Smooth muscle cell (in vitro differentiated cells): Measurements from ENCODE around the gene NAPEPLD. TPM values are rescaled to one million over a fixed set of nuclear protein-coding genes. Genes with fewer than 3 reads are reported as not detected.

Source experiments
- DNase-seq: peaks from one replicate; lab custom pipeline; 2025; ENCODE audit not compliant: unreplicated experiment; lab: John Stamatoyannopoulos, UW
- H2AFZ ChIP-seq: fragments of 200-600 bp; sonication (generic); 2 replicates; pipeline ENCODE4 v1.6.0; 2016; ENCODE audit warnings: antibody characterized with exemption, low read depth, mild to moderate bottlenecking
- H3F3A ChIP-seq: fragments of 200-600 bp; sonication (generic); 2 replicates; pipeline ENCODE4 v1.6.0; 2017; ENCODE audit warnings: antibody characterized with exemption, low read depth
- H3K27ac ChIP-seq: fragments of 200-600 bp; sonication (generic); 2 replicates; pipeline ENCODE4 v1.5.1; 2016; ENCODE audit warnings: low read depth, mild to moderate bottlenecking
- H3K27me3 ChIP-seq: fragments of 200-600 bp; sonication (generic); 2 replicates; pipeline ENCODE4 v1.6.1; 2016; ENCODE audit warnings: low read depth, mild to moderate bottlenecking
- H3K36me3 ChIP-seq: fragments of 200-600 bp; sonication (generic); 2 replicates; pipeline ENCODE4 v1.5.1; 2016; ENCODE audit warnings: low read depth
- H3K4me1 ChIP-seq: fragments of 200-600 bp; sonication (generic); 2 replicates; pipeline ENCODE4 v1.5.1; 2016; ENCODE audit warnings: low read depth
- H3K4me2 ChIP-seq: fragments of 200-600 bp; sonication (generic); 2 replicates; pipeline ENCODE4 v1.6.0; 2016; ENCODE audit warnings: mild to moderate bottlenecking
- H3K4me3 ChIP-seq: fragments of 200-600 bp; sonication (generic); 2 replicates; pipeline ENCODE4 v1.5.1; 2016; ENCODE audit warnings: mild to moderate bottlenecking
- H3K79me2 ChIP-seq: fragments of 200-600 bp; sonication (generic); 2 replicates; pipeline ENCODE4 v1.6.0; 2016; ENCODE audit warnings: low read depth, mild to moderate bottlenecking
- H3K9ac ChIP-seq: fragments of 200-600 bp; sonication (generic); 2 replicates; pipeline ENCODE4 v1.6.0; 2016; ENCODE audit warnings: low read depth
- H3K9me3 ChIP-seq: fragments of 200-600 bp; sonication (generic); replicated peaks from 2 replicates; pipeline ENCODE4 v1.5.1; 2016; ENCODE audit warnings: low read depth
- H4K20me1 ChIP-seq: fragments of 200-600 bp; sonication (generic); 2 replicates; pipeline ENCODE4 v1.6.0; 2016; ENCODE audit warnings: low read depth
- WGBS: methylation state at CpG from one replicate; pipeline ENCODE4 v1.1.7; 2016; ENCODE audit warnings: low lambda C conversion rate; 5-methylcytosine and 5-hydroxymethylcytosine counted together
- polyA plus RNA-seq: library from polyadenylated mRNA; unstranded; fragments of >200 nt; fragmentation: Nextera tagmentation; extraction: Ambion mirVana; gene quantifications from 2 replicates; pipeline ENCODE4 v1.2.1, GENCODE V29; 2016
- total RNA-seq: library from RNA; depleted of rRNA; stranded (reverse); fragments of >200 nt; gene quantifications from 2 replicates; pipeline ENCODE4 v1.2.3, GENCODE V29; 2014
- TF ChIP-seq, protein P1 (sequence below): fragments of 200-600 bp; sonication (generic); IDR thresholded peaks from 2 replicates; pipeline ENCODE4 v1.5.1; 2017; ENCODE audit warnings: borderline replicate concordance, mild to moderate bottlenecking, antibody characterized with exemption; ENCODE audit not compliant: insufficient read depth, poor library complexity, severe bottlenecking

Gene NAPEPLD
- total and polyA plus RNA-seq, 2 experiments from 2014 or later = 4.1 to 6.2 TPM

DNA sequence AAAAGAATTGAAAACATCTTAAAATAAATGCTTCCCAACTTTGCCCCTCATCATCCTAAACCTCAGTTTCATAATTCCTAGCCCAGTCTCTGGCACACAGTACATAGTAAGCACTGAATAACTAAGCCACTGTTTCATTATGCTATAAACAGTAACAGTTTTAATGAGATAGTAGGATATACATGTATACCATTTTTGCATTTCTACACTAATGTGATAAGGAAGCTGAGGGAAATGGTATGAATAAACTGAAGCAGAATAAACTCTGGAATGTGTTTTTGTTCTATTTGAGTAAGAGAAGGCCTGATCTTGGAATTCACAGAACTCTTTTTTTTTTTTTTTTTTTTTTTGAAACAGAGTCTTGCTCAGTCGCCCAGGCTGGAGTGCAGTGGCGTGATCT is 8.8 kb downstream of the NAPEPLD start:
- Histone ChIP-seq H3K4me1 (no peaks in the 10 kb centered on the region), H3K9me3 (no peaks in the 10 kb centered on the region), H3K36me3 (no peaks in the 10 kb centered on the region), H3K27ac (no peak overlapping the region), H2AFZ (no peak overlapping the region), H3K4me3 (no peak overlapping the region), H3K9ac (no peak overlapping the region), H3K79me2 (no peaks in the 10 kb centered on the region), H3K27me3 (no peaks in the 10 kb centered on the region), H4K20me1 (no peaks in the 10 kb centered on the region), H3F3A (no peaks in the 10 kb centered on the region), H3K4me2 (no peak overlapping the region)
- WGBS = 100% methylated on average over 2 of the region's 2 CpGs
- TF ChIP-seq, protein P1, sequence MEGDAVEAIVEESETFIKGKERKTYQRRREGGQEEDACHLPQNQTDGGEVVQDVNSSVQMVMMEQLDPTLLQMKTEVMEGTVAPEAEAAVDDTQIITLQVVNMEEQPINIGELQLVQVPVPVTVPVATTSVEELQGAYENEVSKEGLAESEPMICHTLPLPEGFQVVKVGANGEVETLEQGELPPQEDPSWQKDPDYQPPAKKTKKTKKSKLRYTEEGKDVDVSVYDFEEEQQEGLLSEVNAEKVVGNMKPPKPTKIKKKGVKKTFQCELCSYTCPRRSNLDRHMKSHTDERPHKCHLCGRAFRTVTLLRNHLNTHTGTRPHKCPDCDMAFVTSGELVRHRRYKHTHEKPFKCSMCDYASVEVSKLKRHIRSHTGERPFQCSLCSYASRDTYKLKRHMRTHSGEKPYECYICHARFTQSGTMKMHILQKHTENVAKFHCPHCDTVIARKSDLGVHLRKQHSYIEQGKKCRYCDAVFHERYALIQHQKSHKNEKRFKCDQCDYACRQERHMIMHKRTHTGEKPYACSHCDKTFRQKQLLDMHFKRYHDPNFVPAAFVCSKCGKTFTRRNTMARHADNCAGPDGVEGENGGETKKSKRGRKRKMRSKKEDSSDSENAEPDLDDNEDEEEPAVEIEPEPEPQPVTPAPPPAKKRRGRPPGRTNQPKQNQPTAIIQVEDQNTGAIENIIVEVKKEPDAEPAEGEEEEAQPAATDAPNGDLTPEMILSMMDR = no peak
- DNase-seq = no peak

GRCh38 chr7:103134836-103135554 is 13.9 kb downstream of the NAPEPLD start:
- no peak overlapping the region for H3K4me3 ChIP-seq
- H3K36me3 ChIP-seq = no peaks in the 10 kb centered on the region
- H3K9ac ChIP-seq = no peak overlapping the region
- no peak overlapping the region for H3K27ac ChIP-seq
- no peak overlapping the region for H2AFZ ChIP-seq
- H3K79me2 ChIP-seq = peaks cover 3% of the 10 kb centered on the region
- TF ChIP-seq, protein P1 = no peak
- no peaks in the 10 kb centered on the region for H3F3A ChIP-seq
- no peaks in the 10 kb centered on the region for H3K4me1 ChIP-seq
- H3K4me2 ChIP-seq = no peak overlapping the region
- WGBS = 68% methylated on average over 3 of the region's 3 CpGs
- no peak for DNase-seq
- no peaks in the 10 kb centered on the region for H3K27me3 ChIP-seq
- no peaks in the 10 kb centered on the region for H3K9me3 ChIP-seq
- H4K20me1 ChIP-seq = no peaks in the 10 kb centered on the region

DNA sequence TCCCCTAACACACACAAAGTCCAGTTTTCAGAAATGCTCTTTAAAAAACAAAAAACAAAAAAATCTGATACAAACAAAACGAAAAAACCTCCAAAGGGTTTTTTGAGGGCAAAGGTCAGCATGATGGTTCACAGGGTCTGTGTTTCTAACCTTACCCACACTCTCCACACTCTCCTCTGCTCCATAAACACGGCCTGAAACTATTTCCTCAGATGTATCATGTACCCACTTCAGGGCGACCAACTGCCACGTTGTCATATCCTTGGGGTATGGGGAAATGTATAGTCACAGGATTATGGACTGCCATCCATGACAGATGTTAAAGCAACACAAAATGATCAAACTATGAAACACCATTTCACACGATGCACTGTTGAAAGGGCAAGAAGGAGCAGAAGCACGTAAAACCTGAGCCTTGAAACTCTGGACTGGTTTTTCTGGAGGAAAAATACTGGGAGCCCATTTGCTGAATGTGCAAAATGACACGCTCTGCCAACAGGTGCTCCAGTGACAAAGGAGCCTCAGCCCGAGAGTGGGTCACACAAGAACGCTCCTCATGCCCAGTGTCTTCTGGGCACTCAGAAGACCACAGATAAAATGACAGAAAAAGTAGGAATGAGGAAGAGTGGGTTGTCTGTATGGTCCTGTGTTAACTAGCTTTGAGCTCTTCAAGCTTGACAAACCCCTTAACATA is 15.8 kb downstream of the NAPEPLD start:
- Histone ChIP-seq H3K27ac (no peak overlapping the region), H3K36me3 (peaks cover under 1% of the 10 kb centered on the region), H2AFZ (no peak overlapping the region), H3K4me3 (no peak overlapping the region), H3K9me3 (no peaks in the 10 kb centered on the region), H3K79me2 (peaks cover 3% of the 10 kb centered on the region), H3K4me1 (no peaks in the 10 kb centered on the region), H3K4me2 (no peak overlapping the region), H4K20me1 (no peaks in the 10 kb centered on the region), H3F3A (no peaks in the 10 kb centered on the region), H3K9ac (no peak overlapping the region), H3K27me3 (no peaks in the 10 kb centered on the region)
- DNase-seq = no peak
- TF ChIP-seq, protein P1 = no peak
- WGBS = 82% methylated on average over 9 of the region's 9 CpGs
